IPS DF 19.7 (cell line): ENCODE results near the gene DUOX2.
"Not testable (repeated sequence)": the region's sequence is repeated elsewhere in the genome, so short reads cannot be mapped to it uniquely, and the experiment has no call there.

Experiments used
- DNase-seq: peaks from one replicate; pipeline ENCODE4 v3.0.0-alpha.2; 2013; ENCODE audit warnings: low read depth, low spot score

The DUOX2 gene

GRCh38 chr15:45118996-45119395 is 5.0 kb upstream of the DUOX2 start:
- no peak for DNase-seq

GRCh38 chr15:45118131-45118588 is 4.2 kb upstream of the DUOX2 start:
- peak; percentile 78 for DNase-seq

- DNase-seq: no peak
These were observed 3.5 kb upstream of the DUOX2 start for GRCh38 chr15:45117308-45118130.

- DNase-seq: no peak
These were observed 2.7 kb upstream of the DUOX2 start for GRCh38 chr15:45116482-45117307.

GRCh38 chr15:45116006-45116481 is 2.1 kb upstream of the DUOX2 start:
- no peak for DNase-seq

- no peak for DNase-seq
These were observed 1.4 kb upstream of the DUOX2 start for GRCh38 chr15:45115312-45115820.

- DNase-seq: no peak
These were observed 746 bp upstream of the DUOX2 start for GRCh38 chr15:45114751-45115085.

- DNase-seq: no peak
These were observed 487 bp downstream of the DUOX2 start for GRCh38 chr15:45113380-45113990.

GRCh38 chr15:45112591-45113379 is 1.2 kb downstream of the DUOX2 start:
- no peak for DNase-seq

GRCh38 chr15:45112143-45112590 is 1.8 kb downstream of the DUOX2 start:
- DNase-seq: no peak

GRCh38 chr15:45111390-45112142 is 2.4 kb downstream of the DUOX2 start:
- DNase-seq: no peak

- no peak for DNase-seq
These were observed 3.6 kb downstream of the DUOX2 start for GRCh38 chr15:45110256-45110820.

GRCh38 chr15:45107941-45108630 is 5.9 kb downstream of the DUOX2 start:
- DNase-seq: no peak

- no peak for DNase-seq
These were observed 7.8 kb downstream of the DUOX2 start for GRCh38 chr15:45106002-45106790.

GRCh38 chr15:45105586-45105985 is 8.4 kb downstream of the DUOX2 start:
- DNase-seq: no peak

- not testable (repeated sequence) for DNase-seq
These were observed 9.8 kb downstream of the DUOX2 start for GRCh38 chr15:45104170-45104569.

- DNase-seq: no peak
These were observed 11.7 kb downstream of the DUOX2 start for GRCh38 chr15:45102226-45102625.

- DNase-seq: no peak
These were observed 12.2 kb downstream of the DUOX2 start for GRCh38 chr15:45101749-45102148.
